OCI-LY3 (cell line): ENCODE measurements around the gene RNF157.

ENCODE experiments used
- H2AFZ ChIP-seq: fragments of 200-600, 300-600 bp; shearing (Covaris generic); 2 replicates; pipeline ENCODE4 v1.6.0; 2014; ENCODE audit warnings: antibody characterized with exemption, low read depth, low read length
- H3K27ac ChIP-seq: fragments of 200-600, 300-600 bp; sonication (generic); 2 replicates; pipeline ENCODE4 v1.5.1; 2014; ENCODE audit warnings: mild to moderate bottlenecking, low read length, moderate library complexity, mixed read lengths
- H3K27me3 ChIP-seq: fragments of 200-600, 300-600 bp; sonication (generic); 2 replicates; pipeline ENCODE4 v1.6.1; 2014; ENCODE audit warnings: low read depth, low read length, mixed read lengths
- H3K36me3 ChIP-seq: fragments of 200-600, 300-600 bp; sonication (generic); replicated peaks from 2 replicates; pipeline ENCODE3; 2014; ENCODE audit warnings: low read depth, low read length, mixed read lengths
- H3K4me1 ChIP-seq: fragments of 300-600, 200-600 bp; sonication (generic); 2 replicates; pipeline ENCODE4 v1.6.1; 2014; ENCODE audit warnings: low read length, mixed read lengths
- H3K4me2 ChIP-seq: fragments of 200-600, 300-600 bp; sonication (generic); 2 replicates; pipeline ENCODE4 v1.6.1; 2014; ENCODE audit warnings: low read length, mixed read lengths
- H3K4me3 ChIP-seq: fragments of 300-600, 200-600 bp; sonication (generic); 2 replicates; pipeline ENCODE4 v1.5.1; 2014; ENCODE audit warnings: antibody characterized with exemption, mild to moderate bottlenecking, low read length, moderate library complexity
- H3K79me2 ChIP-seq: fragments of 300-600, 200-600 bp; shearing (Covaris generic); 2 replicates; pipeline ENCODE4 v1.6.1; 2014; ENCODE audit warnings: mild to moderate bottlenecking, low read length, mixed read lengths
- H3K9ac ChIP-seq: fragments of 300-600, 200-600 bp; shearing (Covaris generic); 2 replicates; pipeline ENCODE4 v1.6.0; 2014; ENCODE audit warnings: mild to moderate bottlenecking, low read length, moderate library complexity
- H3K9me3 ChIP-seq: fragments of 200-600, 300-600 bp; shearing (Covaris generic); 2 replicates; pipeline ENCODE4 v1.6.1; 2014; ENCODE audit warnings: low read length, mixed read lengths; ENCODE audit not compliant: insufficient read depth
- H4K20me1 ChIP-seq: fragments of 200-600, 300-600 bp; sonication (generic); 2 replicates; pipeline ENCODE4 v1.6.1; 2016; ENCODE audit warnings: low read length, mixed read lengths; ENCODE audit not compliant: insufficient read depth
- CTCF ChIP-seq: fragments of 200-600, 300-600 bp; sonication (generic); IDR thresholded peaks from 2 replicates; pipeline ENCODE4 v1.5.1; 2014; ENCODE audit warnings: antibody characterized with exemption, low read length, low read depth
- EZH2phosphoT487 ChIP-seq: fragments of 200-600 bp; shearing (Covaris generic); IDR thresholded peaks from 2 replicates; pipeline ENCODE4 v1.6.1; 2018; ENCODE audit warnings: antibody characterized with exemption, mixed run types, low read depth

The RNF157 gene

GRCh38 chr17:76271669-76272540 lies 31.6 kb upstream of the RNF157 start:
- Histone ChIP-seq H3K79me2 (peaks cover 45% of the 10 kb centered on the region), H3K9me3 (no peaks in the 10 kb centered on the region), H3K36me3 (peaks cover 24% of the 10 kb centered on the region), H3K4me1 (peaks cover 86% of the 10 kb centered on the region), H3K27ac (peak overlapping the region; percentile 94), H2AFZ (no peak overlapping the region), H3K4me2 (peak overlapping the region; percentile 91), H3K9ac (peak overlapping the region; percentile 95), H3K27me3 (no peaks in the 10 kb centered on the region), H4K20me1 (peaks cover 11% of the 10 kb centered on the region; the same call in 1 of the 2 replicates), H3K4me3 (peak overlapping the region; percentile 68)
- TF ChIP-seq CTCF (peak; percentile 18; the same call in 1 of the 2 replicates), EZH2phosphoT487 (no peak)

- Histone ChIP-seq H3K36me3 (peaks cover 33% of the 10 kb centered on the region), H3K4me2 (peak overlapping the region; percentile 91), H4K20me1 (peaks cover 11% of the 10 kb centered on the region; the same call in 1 of the 2 replicates), H3K4me3 (peak overlapping the region; percentile 68), H2AFZ (no peak overlapping the region), H3K79me2 (peaks cover 54% of the 10 kb centered on the region), H3K4me1 (peaks cover 81% of the 10 kb centered on the region), H3K9me3 (no peaks in the 10 kb centered on the region), H3K27me3 (no peaks in the 10 kb centered on the region), H3K27ac (peak overlapping the region; percentile 94), H3K9ac (peak overlapping the region; percentile 95)
- TF ChIP-seq EZH2phosphoT487 (no peak), CTCF (no peak)
Measured at GRCh38 chr17:76270770-76271668, 30.7 kb upstream of the RNF157 start.

- no peaks in the 10 kb centered on the region for H3K9me3 ChIP-seq
- H3K4me1 ChIP-seq: peaks cover 72% of the 10 kb centered on the region
- H2AFZ ChIP-seq: no peak overlapping the region
- H4K20me1 ChIP-seq: peaks cover 11% of the 10 kb centered on the region; the same call in 1 of the 2 replicates
- H3K27ac ChIP-seq: peak overlapping the region; percentile 94
- no peak for TF ChIP-seq CTCF
- no peak for TF ChIP-seq EZH2phosphoT487
- H3K4me2 ChIP-seq: peak overlapping the region; percentile 91
- H3K4me3 ChIP-seq: peak overlapping the region; percentile 96
- peaks cover 63% of the 10 kb centered on the region for H3K79me2 ChIP-seq
- peak overlapping the region; percentile 95 for H3K9ac ChIP-seq
- peaks cover 37% of the 10 kb centered on the region for H3K36me3 ChIP-seq
- H3K27me3 ChIP-seq: no peaks in the 10 kb centered on the region
Measured at GRCh38 chr17:76270127-76270592, 29.9 kb upstream of the RNF157 start.
